IMR-90 (cell line): Measurements from ENCODE around the gene ARMC6. TPM values are rescaled to one million over a fixed set of nuclear protein-coding genes. Genes with fewer than 3 reads are reported as not detected.

Experiments used
- ATAC-seq: fragments of 200-7000 bp; cut with Tn5 transposase; 2 replicates; pipeline ENCODE4 v1.9.1; 2020; ENCODE audit warnings: low read depth, mild to moderate bottlenecking, moderate library complexity
- BruUV-seq: library from RNA; stranded (reverse); fragments of 400-500 nt; replicated peaks from 2 replicates; lab custom pipeline; 2021; lab: Mats Ljungman, UMichigan
- CTCF ChIA-PET: fragments of 300-600 bp; formaldehyde crosslinking; extraction: SDS; loops from one replicate; lab custom pipeline; 2021; ENCODE audit warnings: antibody characterized with exemption; lab: Yijun Ruan, JAX
- POLR2A ChIA-PET: fragments of 300-600 bp; sonication (Branson Sonifier 250); formaldehyde crosslinking; loops from one replicate; lab custom pipeline; 2022; ENCODE audit warnings: antibody characterized with exemption; ENCODE audit not compliant: unreplicated experiment; lab: Charles Lee
- DNase-seq: peaks from one replicate; pipeline ENCODE4 v3.0.0; 2013
- H2AFZ ChIP-seq: replicated peaks from 2 replicates; pipeline ENCODE3; 2013; ENCODE audit warnings: low read length, mild to moderate bottlenecking; ENCODE audit not compliant: poor library complexity
- H2AK5ac ChIP-seq: 2 replicates; pipeline ENCODE4 v1.6.1; 2013; ENCODE audit warnings: low read depth, low read length, inconsistent platforms
- H2AK9ac ChIP-seq: replicated peaks from 2 replicates; pipeline ENCODE3; 2013; ENCODE audit warnings: mild to moderate bottlenecking, low read depth, low read length, moderate library complexity; ENCODE audit not compliant: poor library complexity
- H2BK120ac ChIP-seq: 2 replicates; pipeline ENCODE4 v1.6.1; 2013; ENCODE audit warnings: low read depth, low read length, inconsistent platforms
- H2BK15ac ChIP-seq: 3 replicates; pipeline ENCODE4 v1.6.1; 2013; ENCODE audit warnings: low read depth, low read length, inconsistent platforms
- H2BK20ac ChIP-seq: 2 replicates; pipeline ENCODE4 v1.6.1; 2013; ENCODE audit warnings: low read depth, mild to moderate bottlenecking, inconsistent platforms, low read length, moderate library complexity
- H2BK5ac ChIP-seq: 2 replicates; pipeline ENCODE4 v1.6.1; 2013; ENCODE audit warnings: mild to moderate bottlenecking, low read depth, low read length, inconsistent platforms; ENCODE audit not compliant: poor library complexity, severe bottlenecking
- H3K14ac ChIP-seq: replicated peaks from 2 replicates; pipeline ENCODE4 v1.6.1; 2013; ENCODE audit warnings: low read depth, low read length, inconsistent platforms
- H3K18ac ChIP-seq: 2 replicates; pipeline ENCODE4 v1.6.1; 2013; ENCODE audit warnings: low read depth, low read length, control low read depth
- H3K23ac ChIP-seq: 2 replicates; pipeline ENCODE4 v1.6.1; 2013; ENCODE audit warnings: low read depth, low read length, inconsistent platforms
- H3K27ac ChIP-seq: 2 replicates; pipeline ENCODE4 v1.5.1; 2013; ENCODE audit warnings: mild to moderate bottlenecking, control low read depth, low read length; ENCODE audit not compliant: insufficient read depth
- H3K27me3 ChIP-seq: 2 replicates; pipeline ENCODE4 v1.6.1; 2013; ENCODE audit warnings: low read length; ENCODE audit not compliant: control insufficient read depth, insufficient read depth
- H3K36me3 ChIP-seq: 2 replicates; pipeline ENCODE4 v1.6.1; 2013; ENCODE audit warnings: low read length, mixed read lengths; ENCODE audit not compliant: control insufficient read depth, insufficient read depth
- H3K4ac ChIP-seq: 2 replicates; pipeline ENCODE4 v1.6.1; 2013; ENCODE audit warnings: low read depth, low read length, inconsistent platforms
- H3K4me1 ChIP-seq: 2 replicates; pipeline ENCODE4 v1.6.1; 2013; ENCODE audit warnings: low read length, mixed read lengths; ENCODE audit not compliant: control insufficient read depth, insufficient read depth
- H3K4me2 ChIP-seq: 2 replicates; pipeline ENCODE4 v1.6.1; 2013; ENCODE audit warnings: low read depth, mild to moderate bottlenecking, control low read depth, low read length, moderate library complexity
- H3K4me3 ChIP-seq: 2 replicates; pipeline ENCODE4 v1.5.1; 2013; ENCODE audit warnings: low read depth, mild to moderate bottlenecking, control low read depth, low read length, moderate library complexity; ENCODE audit not compliant: insufficient read depth
- H3K56ac ChIP-seq: 2 replicates; pipeline ENCODE4 v1.6.1; 2013; ENCODE audit warnings: low read length, inconsistent platforms; ENCODE audit not compliant: insufficient read depth; ENCODE audit errors: extremely low read depth
- H3K79me1 ChIP-seq, 2 experiments: 2 replicates each; pipeline ENCODE4 v1.6.1; 2013; ENCODE audit warnings: low read length in 2 of 2, inconsistent platforms in 1 of 2, low read depth in 1 of 2
- H3K9ac ChIP-seq: 2 replicates; pipeline ENCODE4 v1.6.1; 2013; ENCODE audit warnings: low read depth, low read length, control low read depth
- H3K9me1 ChIP-seq: 2 replicates; pipeline ENCODE4 v1.6.1; 2013; ENCODE audit warnings: low read length, inconsistent platforms; ENCODE audit not compliant: insufficient read depth
- H3K9me3 ChIP-seq: 2 replicates; pipeline ENCODE4 v1.6.1; 2013; ENCODE audit warnings: low read length; ENCODE audit not compliant: control insufficient read depth, insufficient read depth
- H4K20me1 ChIP-seq: 2 replicates; pipeline ENCODE4 v1.6.1; 2013; ENCODE audit warnings: low read length, inconsistent platforms; ENCODE audit not compliant: insufficient read depth
- H4K5ac ChIP-seq: 2 replicates; pipeline ENCODE4 v1.6.1; 2013; ENCODE audit warnings: mild to moderate bottlenecking, low read depth, low read length, control low read depth
- H4K8ac ChIP-seq, 2 experiments: 2 replicates each; pipeline ENCODE4 v1.6.1; 2013; ENCODE audit warnings: low read depth in 2 of 2, low read length in 2 of 2, control low read depth in 1 of 2, inconsistent platforms in 1 of 2
- H4K91ac ChIP-seq: 2 replicates; pipeline ENCODE4 v1.6.1; 2013; ENCODE audit warnings: low read depth, low read length, inconsistent platforms; ENCODE audit not compliant: insufficient read depth
- BHLHE40 ChIP-seq: fragments of 150-350 bp; IDR thresholded peaks from 2 replicates; pipeline ENCODE4 v1.6.1; 2016; ENCODE audit warnings: mild to moderate bottlenecking, low read depth, low read length
- CHD1 ChIP-seq: IDR thresholded peaks from 2 replicates; pipeline ENCODE4 v1.6.1; 2012; ENCODE audit warnings: low read depth, low read length, improper control_type of control experiment
- CTCF ChIP-seq: conservative IDR thresholded peaks from 2 replicates; pipeline ENCODE4 v1.5.1; 2012; ENCODE audit warnings: mild to moderate bottlenecking, low read depth, low read length, improper control_type of control experiment
- ELK1 ChIP-seq: fragments of 150-350 bp; IDR thresholded peaks from 2 replicates; pipeline ENCODE4 v1.6.1; 2016; ENCODE audit warnings: low read depth, mild to moderate bottlenecking, low read length, moderate library complexity, borderline replicate concordance
- MAFK ChIP-seq: IDR thresholded peaks from 2 replicates; pipeline ENCODE4 v1.6.1; 2012; ENCODE audit warnings: low read depth, low read length, improper control_type of control experiment
- MAZ ChIP-seq: IDR thresholded peaks from 2 replicates; pipeline ENCODE4 v1.6.1; 2012; ENCODE audit warnings: low read depth, mild to moderate bottlenecking, low read length, improper control_type of control experiment, moderate library complexity, borderline replicate concordance
- MXI1 ChIP-seq: IDR thresholded peaks from 2 replicates; pipeline ENCODE4 v1.6.1; 2012; ENCODE audit warnings: low read depth, mild to moderate bottlenecking, low read length, moderate library complexity, borderline replicate concordance
- NFE2L2 ChIP-seq: fragments of 150-350 bp; IDR thresholded peaks from 2 replicates; pipeline ENCODE4 v1.6.1; 2016; ENCODE audit warnings: low read depth, mild to moderate bottlenecking, low read length
- RAD21 ChIP-seq: IDR thresholded peaks from 2 replicates; pipeline ENCODE4 v1.6.1; 2012; ENCODE audit warnings: low read length, improper control_type of control experiment
- RFX5 ChIP-seq: IDR thresholded peaks from 2 replicates; pipeline ENCODE4 v1.8.0; 2012; ENCODE audit warnings: low read depth, mild to moderate bottlenecking, low read length, moderate library complexity
- WGBS, 2 experiments: methylation state at CpG; one replicate each; pipeline versions ENCODE4 v1.1.5 to v1.1.7; 2013; ENCODE audit warnings: missing lambda C conversion rate in 2 of 2; ENCODE audit not compliant: insufficient read length in 1 of 2; ENCODE audit errors: extremely low coverage in 2 of 2; 5-methylcytosine and 5-hydroxymethylcytosine counted together
- dilution Hi-C: fragments of 300-500 bp; cut with HindIII; formaldehyde crosslinking; loops from one replicate; pipeline ENCODE4 v1.14.3; 2018; ENCODE audit warnings: low sequenced_read_pairs; ENCODE audit not compliant: unreplicated experiment
- in situ Hi-C: fragments of 300-500 bp; cut with MboI; formaldehyde crosslinking; loops from 3 replicates; pipeline ENCODE4 v1.14.3; 2019; ENCODE audit warnings: low sequenced_read_pairs, inconsistent platforms, mixed read lengths
- intact Hi-C: fragments of 100-400 bp; cut with micrococcal nuclease; formaldehyde crosslinking; loops from 2 replicates; pipeline ENCODE4 v1.10.0; 2022
- polyA plus RNA-seq, 3 experiments: library from polyadenylated mRNA; depleted of rRNA; stranded (reverse); fragments of >200 nt; gene quantifications; 2 replicates each; pipeline ENCODE4 v1.2.3, GENCODE V29; 2012; ENCODE audit warnings: low replicate concordance in 1 of 3
- total RNA-seq: library from RNA; depleted of rRNA; stranded (reverse); fragments of >200 nt; gene quantifications from 2 replicates; pipeline ENCODE4 v1.2.3, GENCODE V29; 2012

The ARMC6 gene
- total and polyA plus RNA-seq, 2 of the 4 experiments (the other 2 are of a cell fraction) = 41.5 to 52.7 TPM

GRCh38 chr19:19098703-19099632 is 65.6 kb downstream of the ARMC6 start (continued):
- no peak for TF ChIP-seq CTCF

GRCh38 chr19:19101540-19101939 is 68.1 kb downstream of the ARMC6 start:
- Histone ChIP-seq H3K14ac (no peak overlapping the region), H2BK5ac (no peak overlapping the region)
- 79% methylated on average over 3 of the region's 8 CpGs; no CpG with 5 or more reads in 1 of the 2 experiments for WGBS, 2 experiments
- no peak for TF ChIP-seq NFE2L2
- no peak for TF ChIP-seq CTCF
- TF ChIP-seq RFX5 = no peak
- TF ChIP-seq MXI1 = no peak
- TF ChIP-seq MAFK = no peak
- no peak for TF ChIP-seq MAZ
- no peak for TF ChIP-seq CHD1
- no peak for TF ChIP-seq BHLHE40
- TF ChIP-seq ELK1 = no peak
- TF ChIP-seq RAD21 = no peak

More at GRCh38 chr19:19101540-19101939, 68.1 kb downstream of the ARMC6 start:
- H2BK20ac ChIP-seq = no peak overlapping the region
- H3K36me3 ChIP-seq = peaks cover 6% of the 10 kb centered on the region
- H4K8ac ChIP-seq = no peak overlapping the region
- ATAC-seq = no peak
- no peaks in the 10 kb centered on the region for H3K27me3 ChIP-seq
- no peak overlapping the region for H2BK120ac ChIP-seq
- dilution Hi-C loops = no loop called here
- no peak overlapping the region for H4K91ac ChIP-seq
- H3K79me1 ChIP-seq = no peaks in the 10 kb centered on the region
- peaks cover 8% of the 10 kb centered on the region for H3K9me1 ChIP-seq
- H2AK5ac ChIP-seq = no peak overlapping the region
- ChIA-PET CTCF (no interaction called here), POLR2A (no interaction called here)
- H4K20me1 ChIP-seq = no peaks in the 10 kb centered on the region
- H4K5ac ChIP-seq = no peak overlapping the region
- H3K9me3 ChIP-seq = no peaks in the 10 kb centered on the region
- no peak overlapping the region for H3K4ac ChIP-seq
- H3K4me2 ChIP-seq = no peak overlapping the region
- no peak overlapping the region for H3K23ac ChIP-seq
- H3K9ac ChIP-seq = no peak overlapping the region
- no peak overlapping the region for H2AK9ac ChIP-seq
- intact Hi-C loops = no loop called here
- H2AFZ ChIP-seq = no peak overlapping the region
- no peak overlapping the region for H3K4me3 ChIP-seq
- H3K4me1 ChIP-seq = peaks cover 7% of the 10 kb centered on the region; the same call in 1 of the 2 replicates
- in situ Hi-C loops = no loop called here
- H3K27ac ChIP-seq = no peak overlapping the region
- no peak overlapping the region for H3K18ac ChIP-seq
- H2BK15ac ChIP-seq = no peak overlapping the region
- DNase-seq = no peak
- no TSS peak for BruUV-seq
- H3K56ac ChIP-seq = no peak overlapping the region
